Activated CD4-positive, alpha-beta T cell treated with anti-CD3 and anti-CD28 coated beads, Interleukin-2, Interleukin-4, amounts not matched to agents 100 ng/mL and 50 ng/mL, durations not matched to agents 16 hours and 8 hours (primary cell): ENCODE data around the gene WBP1L.

Experiments used
- DNase-seq: peaks from one replicate; pipeline ENCODE4 v3.0.0-alpha.2; 2020; ENCODE audit warnings: low spot score

The WBP1L gene

DNA sequence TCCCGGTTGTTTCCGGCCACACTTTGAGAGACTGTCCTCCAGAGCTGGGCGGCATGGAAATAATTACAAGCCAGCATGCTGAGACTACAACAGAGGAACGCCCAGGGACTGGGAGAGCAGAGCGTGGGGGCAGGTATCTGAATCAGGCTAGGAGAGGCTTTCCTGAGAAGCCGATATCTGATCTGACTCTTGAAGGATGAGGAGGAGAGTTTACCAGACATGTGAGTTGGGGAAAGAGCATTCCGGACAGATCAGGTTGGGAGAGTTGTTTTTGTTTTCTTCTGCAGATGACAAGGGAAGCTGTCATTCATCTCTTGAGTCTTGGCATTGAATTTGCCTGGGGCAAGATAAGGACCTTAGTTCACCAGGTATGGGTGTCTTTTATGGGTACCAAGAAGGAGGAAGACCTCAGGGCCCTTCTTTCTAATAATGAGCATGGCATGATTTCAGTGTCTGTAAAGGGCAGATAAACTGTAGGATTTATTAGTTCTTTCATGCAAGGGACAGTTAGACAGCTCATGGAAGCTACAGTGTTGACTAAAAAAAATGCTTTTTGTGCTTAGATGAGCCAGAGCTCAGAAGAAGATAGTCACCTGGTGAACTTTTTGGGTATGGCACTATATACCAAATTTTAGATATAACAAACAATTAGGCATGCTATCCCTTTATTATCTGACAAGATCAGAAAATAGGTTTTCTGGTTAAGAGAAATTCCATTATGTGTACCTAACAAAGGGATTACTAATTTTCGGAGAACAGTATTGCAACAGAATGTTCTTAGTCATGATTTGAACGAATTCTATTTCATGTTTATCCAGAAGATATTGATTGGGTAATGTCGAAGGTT is 36.2 kb downstream of the WBP1L start:
- no peak for DNase-seq

DNA sequence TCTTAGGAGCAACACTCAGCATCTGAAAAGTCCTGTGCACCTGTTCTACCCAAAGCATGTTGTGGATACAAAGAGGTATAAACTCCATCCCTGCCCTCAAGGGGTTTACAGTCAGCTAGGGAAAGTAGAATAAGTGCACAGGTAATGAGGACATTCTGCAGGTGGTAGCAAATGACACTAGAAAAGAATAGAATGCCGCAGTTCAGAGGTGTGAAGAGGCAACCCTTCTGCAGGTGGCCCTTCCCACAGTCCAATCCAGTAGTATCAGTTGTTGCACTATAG is 36.7 kb downstream of the WBP1L start:
- no peak for DNase-seq

DNA sequence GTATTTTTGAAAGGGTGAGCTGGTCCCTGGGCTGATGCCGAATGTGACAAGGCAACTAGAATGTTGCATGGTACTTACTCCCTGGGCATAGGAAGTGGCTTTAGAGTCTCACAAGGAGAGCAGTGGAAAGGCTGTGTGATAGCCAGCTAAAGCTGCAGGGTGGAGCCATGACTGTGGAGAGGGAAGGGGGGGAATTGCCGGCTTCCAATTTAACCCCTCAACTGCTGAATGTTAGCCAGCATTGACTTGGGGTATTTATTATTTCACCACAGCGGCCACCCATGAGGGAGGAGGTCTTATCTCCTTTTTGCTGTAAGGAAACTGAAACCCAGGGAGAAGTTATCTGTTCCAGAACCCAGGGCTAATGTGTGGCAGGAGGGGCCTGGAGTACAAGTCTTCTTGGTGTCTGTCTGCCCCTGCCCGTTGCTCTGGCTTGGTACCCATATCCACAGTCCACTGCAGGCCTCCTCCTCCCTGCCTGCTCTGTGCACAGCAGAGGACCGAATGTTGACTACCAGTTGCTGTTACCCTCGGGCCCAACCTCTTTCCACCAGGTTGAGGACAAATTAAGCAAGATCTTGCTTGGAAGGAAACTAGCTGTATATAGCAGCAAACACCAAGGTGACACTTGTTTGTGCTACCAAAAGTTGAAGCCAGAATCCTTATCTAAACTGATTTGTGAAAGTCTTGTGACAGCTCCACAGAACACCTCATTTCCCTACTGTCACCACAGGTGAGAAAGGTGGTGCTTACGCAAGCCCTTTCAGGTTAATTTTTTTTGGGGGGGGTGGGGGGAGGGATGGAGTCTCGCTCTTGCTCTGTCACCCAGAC is 37.6 kb downstream of the WBP1L start:
- no peak for DNase-seq

DNA sequence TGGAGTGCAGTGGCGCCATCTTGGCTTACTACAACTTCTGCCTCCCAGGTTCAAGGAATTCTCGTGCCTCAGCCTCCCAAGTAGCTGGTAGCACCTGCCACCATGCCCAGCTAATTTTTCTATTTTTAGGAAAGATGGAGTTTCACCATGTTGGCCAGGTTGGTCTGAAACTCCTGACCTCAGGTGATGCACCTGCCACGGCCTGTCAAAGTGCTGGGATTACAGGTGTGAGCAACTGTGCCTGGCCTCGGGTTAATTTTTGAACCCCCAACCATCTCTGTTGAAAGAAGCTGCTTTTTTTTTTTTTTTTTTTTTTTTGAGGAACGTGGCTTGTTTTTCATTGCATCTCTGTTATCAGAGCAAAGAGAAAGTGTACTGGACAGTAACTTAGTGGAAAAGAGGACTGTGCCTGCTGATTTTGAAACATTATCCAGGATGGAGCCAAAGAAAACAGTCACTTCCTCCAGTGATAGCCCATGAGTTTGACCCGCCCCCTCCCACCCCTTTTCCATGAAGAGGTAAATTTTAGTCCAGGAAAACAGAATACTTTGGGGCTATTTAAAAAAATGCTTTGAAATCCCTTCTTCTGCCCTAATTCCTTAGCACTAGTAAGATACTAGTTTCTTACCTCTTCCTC is 38.3 kb downstream of the WBP1L start:
- no peak for DNase-seq

DNA sequence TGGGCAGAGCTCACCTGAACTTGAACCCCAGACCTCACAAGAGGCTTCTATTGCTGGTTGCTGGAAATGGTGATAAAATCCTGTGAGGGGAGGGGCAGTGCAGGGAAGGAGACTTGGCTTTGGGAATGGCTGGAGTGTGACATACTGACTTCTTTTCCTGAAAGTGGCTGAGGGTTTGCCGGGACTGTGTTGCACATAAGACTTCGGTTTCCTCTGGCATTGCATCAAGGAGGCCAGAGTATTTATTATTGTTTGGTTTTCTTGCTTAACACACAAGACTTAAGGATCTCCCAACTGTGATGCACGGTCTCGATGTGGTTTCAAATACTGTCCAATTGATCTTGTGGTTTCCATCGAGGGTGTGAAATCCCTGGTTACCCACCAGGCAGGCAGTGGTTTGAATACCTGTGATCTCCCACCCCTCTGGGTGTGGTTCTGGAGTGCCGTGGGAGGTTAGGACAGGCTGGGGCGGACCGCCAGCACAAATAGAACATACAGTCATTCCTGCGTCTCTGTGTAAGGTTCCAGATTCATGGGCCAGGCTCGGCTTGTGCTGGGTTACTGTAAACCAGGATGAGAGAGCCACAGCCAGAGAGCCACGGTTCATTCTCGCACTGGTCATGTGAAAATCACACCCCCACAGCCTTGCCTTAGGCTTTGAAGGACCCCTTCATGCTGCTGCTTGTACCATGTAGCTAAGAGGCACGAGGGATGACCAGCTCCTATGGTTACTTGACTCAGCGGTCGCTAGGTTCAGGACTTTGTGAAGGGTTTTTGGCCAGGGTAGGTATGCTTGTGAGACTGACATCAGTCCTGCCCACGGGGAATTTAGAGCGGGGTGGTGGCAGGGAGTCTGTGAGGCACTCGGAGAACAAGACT is 39.2 kb downstream of the WBP1L start:
- DNase-seq: no peak

DNA sequence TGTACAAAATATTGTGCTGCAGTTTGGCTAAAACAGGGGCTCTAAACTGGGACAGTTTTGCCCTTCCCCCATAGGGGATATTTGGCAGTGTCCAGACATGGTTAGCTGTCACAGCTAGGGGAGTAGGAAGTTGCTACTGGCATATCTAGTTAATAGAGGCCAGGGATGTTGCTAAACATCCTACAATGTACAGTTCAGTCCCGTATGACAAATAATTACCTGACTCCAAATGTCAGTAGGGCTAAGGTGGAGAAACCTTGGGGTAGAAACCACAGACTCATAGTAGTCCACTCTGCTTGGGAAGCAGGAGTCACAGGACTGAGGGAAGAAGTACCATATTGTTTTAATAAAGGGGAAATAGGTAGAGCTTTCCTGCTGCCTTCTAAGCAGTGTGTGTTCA is 39.8 kb downstream of the WBP1L start:
- no peak for DNase-seq

DNA sequence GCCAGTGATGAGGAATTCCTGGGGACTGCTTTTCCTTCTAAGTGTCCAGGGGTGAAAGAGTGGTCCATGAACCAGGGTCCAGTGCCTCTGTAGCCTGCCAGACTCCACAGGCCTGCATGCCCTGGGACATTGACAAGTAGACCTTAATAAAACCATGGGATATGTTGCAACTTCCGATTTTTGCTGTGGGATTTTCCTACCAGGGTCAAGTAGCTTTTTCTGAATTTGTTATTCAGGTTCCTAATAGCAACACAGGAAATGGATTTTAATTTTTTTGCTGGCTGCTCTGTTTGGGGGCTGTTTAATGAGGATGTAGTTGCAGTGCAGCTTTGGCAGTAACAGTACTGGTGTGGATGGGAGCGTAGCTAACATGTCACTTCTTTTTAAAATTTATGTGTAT is 42.1 kb downstream of the WBP1L start:
- DNase-seq: no peak

DNA sequence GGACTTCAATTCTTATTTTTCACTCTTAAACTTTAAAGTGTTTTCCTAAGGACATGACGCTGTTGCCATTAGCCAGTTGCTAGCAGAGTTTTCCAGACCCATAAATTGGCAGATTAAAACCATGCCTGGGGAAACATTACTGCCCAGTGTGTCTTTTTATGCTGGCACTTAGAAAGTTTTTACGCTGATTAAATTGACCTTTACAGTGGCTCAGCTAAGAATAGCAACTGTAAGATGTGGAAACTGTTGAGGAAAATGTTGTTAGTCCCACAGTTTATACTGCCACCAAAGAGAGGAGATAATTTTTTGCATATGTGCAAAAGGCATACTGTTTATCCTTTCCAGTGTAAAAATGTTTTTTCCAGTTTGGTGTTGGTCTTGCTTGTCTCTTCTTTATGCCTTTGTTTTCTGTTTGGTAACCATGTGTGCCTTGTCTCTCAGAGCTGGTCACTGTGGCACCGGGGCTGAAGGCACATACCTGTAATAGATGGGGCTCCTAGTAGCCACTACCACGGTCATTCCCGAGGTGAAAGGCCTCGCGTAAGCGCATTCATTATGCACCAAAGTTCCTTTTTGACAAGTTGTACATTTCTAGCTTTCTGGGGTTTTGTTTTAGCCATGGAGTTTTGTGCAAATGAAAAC is 48.1 kb downstream of the WBP1L start:
- DNase-seq: no peak

DNA sequence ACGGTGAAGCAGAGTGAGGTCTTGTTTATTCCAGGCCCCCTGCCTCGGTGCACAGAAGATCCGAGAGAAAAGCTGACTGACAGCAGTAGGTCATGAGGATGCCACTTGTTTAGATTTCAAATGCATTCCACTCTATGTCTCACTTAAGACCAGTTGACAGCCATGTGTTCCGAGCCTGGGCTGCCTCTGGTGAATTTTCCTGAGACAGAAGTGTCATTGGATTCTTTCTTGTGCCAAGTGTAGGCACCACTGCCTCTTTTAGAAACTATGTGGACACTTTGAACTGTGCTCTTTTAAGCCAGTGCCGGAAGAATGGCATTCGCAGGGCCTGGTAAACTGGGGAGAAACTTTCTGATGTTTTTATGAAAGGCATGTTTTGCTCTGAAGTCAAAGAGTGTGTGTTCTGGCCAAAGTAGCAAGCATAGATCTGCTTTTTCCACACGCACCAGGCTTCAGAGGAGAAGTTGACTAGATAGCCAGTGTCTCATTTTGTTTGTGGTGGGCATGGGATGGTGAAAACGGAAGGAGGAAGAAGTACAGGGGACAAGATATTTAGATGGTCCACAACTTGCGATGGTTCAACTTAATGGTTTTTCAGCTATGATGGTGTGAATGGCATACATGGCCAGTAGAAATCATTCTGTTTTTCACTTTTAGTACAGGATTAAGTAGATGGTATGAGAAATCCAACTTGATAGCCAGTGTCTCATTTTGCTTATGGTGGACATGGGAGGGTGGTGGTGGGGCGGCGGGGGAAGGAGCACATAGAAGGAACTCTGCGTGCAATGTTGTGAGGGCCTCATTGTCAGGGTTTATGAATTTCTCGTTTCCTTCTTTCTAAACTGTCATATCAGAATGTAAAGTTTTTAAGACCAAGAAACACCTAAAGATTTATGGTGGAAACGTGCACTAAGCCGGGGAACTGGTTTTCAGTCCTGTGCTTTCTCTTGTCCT is 52.0 kb downstream of the WBP1L start:
- no peak for DNase-seq

DNA sequence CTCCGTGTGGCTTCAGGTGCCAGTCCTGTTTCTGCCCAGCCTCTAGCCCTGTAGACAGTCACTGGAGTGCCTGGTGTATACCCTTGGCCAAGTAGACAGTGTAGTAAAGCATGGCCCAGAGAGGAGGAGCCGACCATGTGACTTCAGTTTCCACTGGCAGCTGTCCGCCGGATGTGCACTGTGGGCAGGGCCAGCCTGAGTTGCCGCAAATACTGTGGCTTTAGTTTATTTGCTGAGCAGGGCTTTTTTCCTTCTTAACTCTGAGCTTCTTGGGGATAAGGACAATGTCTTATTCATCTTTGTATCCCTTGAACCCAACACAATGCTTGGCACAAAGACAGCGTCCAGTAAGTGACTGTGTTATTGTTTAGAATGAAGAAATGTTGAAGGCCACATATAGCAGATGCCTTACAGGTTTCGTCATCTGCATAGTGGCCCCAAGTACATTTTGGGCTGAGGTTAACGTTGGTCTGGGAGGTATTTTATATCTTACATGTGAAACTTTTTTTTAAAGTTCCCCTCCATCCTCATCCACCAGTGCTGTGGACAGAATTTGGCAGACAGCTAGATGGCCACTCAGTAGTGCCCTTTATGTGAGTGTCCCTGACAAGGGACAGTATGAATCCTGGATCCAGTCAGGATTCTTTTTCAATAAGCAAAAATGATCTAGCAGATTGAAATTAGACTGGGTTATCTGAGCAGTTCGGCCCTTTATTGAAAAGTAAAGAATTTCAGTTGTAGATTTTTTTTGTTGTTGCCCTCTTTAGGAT is 52.8 kb downstream of the WBP1L start:
- peak; percentile 56 for DNase-seq

DNA sequence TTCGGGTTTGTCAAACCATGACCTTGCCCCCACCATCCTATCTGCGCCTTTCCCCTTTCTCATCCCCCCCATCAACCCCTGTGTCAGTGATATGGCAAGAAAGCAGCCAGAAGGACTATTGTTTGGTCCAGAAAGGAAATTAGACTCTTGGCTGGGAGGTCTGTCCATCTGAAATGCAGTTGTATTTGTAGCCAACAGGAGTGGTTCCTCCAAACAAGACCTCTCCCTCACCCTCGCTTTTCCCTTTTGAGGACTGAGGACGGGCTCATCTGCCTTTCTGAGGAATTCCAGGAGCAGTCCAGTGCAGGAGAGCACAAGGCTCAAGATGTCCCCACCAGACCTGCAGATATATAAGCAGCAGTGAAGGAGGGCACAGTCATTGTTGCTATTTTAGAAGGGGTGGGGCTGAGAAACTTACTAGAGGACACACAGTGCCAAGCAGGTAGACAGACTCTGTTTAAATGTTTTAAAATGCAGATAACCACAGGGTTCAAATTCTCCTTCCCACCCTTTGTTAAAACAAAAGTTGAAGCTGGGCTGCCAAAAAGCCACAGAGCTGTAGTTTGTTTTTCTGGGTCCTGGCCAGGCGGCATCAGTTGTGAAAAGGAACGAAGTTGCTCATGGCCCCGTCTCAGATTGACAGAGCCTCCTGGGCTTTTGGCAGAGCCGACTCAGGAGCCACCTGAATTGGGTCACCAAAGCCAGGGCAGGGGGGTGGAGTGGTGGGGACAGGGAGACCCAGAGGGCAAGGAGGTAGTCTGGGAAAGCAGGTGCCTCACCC is 56.1 kb downstream of the WBP1L start:
- no peak for DNase-seq

DNA sequence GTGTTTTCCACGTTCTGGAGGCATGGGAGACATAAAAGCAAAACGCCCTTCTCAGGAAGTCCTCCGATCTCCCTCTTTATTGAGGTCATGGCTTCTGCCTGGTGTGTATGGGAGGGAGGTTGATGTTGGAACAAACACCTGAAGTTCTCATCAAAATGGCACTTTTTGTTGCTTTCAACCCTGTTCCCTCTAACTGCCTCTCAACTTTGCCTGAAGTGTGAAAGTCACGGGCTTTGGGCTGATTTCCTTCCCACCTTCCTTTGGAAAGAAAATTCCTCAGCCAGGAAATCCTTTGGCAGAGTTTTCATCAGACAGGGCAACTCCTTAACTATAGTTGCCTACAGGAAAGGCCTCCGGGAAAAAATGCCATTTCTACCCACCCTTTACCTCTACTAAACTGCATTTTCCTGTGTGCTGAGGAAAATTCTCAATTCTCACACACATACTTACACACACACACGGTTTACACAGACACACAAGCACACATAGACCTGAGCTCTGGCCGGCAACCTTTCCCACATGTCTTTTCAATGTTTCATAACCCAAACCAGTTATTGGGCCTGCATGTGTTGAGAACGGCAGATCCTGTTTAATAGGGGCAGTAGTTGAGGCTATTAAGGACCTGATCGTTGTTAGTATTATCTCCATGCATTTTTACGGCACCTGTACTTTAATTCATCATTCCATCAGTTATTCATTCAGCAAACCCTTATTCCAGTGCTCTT is 57.0 kb downstream of the WBP1L start:
- no peak for DNase-seq

DNA sequence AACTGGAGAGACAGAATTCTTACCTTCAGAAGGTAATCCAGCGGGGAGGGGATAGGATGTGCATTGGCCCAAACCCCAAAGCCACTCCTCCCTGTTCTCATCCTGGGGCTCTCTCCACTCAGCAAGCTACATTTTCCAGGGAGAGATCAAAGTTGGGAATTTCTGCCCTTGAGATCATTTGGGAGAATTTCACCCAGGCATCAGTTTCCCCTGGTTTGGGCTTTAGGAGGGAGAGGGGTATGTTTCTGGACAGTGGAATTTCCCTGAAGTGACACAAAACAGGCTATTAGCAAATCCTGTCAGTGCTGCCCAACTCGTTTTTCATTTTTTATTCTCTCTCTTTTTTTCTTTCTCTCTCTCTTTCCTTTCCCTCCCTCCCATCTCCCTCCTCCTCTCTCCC is 57.7 kb downstream of the WBP1L start:
- DNase-seq: no peak

DNA sequence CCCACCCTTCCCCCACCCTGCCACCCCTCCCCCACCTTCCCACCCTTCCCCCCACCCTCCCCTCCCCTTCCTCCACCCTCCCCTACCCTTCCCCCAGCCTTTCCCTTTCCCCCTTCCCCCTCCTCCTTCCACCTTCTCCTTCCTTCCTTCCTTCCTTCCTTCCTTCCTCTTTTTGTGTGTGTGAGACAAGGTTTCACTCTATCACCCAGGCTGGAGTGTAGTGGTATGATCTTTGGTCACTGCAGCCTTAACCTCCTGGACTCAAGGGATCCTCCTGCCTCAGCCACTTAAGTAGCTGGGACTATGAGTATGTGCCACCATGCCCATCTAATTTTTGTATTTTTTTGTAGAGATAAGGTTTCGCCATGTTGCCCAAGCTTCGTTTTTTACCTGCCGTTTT is 58.2 kb downstream of the WBP1L start:
- no peak for DNase-seq

DNA sequence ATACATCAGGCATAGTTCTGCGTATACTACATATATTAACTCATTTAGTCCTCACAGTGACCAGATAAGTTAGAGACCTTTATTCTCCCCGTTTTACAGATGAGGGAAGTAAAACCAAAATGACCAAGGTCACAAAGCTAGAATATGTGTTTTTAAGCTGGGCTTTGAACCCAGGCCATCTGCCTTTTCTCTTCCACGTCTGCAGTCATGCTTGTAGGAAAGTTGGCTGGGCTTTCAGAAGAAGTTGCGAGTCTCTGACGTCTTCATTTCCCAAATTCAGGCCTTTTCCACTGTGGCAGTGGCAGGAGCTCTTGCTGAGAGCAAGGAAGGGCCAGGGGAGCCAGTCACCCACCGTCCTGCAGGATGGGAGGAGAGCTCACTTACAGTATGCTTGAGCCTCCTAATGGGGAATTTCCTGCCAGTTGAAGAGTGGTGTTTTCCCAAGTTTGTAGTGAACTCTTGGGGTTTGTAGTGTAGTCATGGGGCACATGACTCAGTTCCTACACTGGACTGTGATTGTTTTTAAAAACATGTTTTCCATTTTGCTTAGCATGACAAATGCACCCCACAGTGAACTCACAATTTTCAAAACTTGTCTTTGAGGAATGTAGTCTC is 59.3 kb downstream of the WBP1L start:
- DNase-seq: peak; percentile 32

DNA sequence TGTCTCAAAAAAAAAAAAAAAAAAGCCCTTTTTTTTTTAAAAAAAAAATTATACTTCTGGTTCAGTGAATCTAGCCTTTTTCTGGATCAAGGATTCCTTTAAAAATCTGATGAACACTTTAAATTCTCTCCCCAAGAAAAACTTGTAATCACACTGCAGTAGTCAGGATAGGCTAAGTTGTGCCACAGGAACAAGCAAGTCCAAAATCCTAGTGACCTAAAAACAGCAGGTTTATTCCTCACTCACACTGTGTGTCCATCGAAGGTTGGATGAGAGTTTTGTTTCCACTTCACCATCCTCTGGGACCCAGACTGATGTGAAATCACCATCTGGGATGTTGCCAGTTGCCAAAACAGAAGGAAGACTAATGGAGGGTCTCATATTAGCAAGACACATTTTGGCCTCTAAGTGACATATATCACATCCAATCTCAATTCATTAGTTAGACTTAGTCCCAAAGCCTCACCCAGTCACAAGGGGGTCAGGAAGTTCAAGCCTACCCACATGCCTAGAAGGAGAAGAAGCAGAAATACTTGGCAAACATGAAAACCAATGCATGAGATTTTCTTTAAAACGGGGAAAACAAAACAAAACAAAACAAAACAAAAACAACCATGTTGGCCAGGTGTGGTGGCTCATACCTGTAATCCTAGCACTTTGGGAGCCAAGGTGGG is 60.8 kb downstream of the WBP1L start:
- no peak for DNase-seq

DNA sequence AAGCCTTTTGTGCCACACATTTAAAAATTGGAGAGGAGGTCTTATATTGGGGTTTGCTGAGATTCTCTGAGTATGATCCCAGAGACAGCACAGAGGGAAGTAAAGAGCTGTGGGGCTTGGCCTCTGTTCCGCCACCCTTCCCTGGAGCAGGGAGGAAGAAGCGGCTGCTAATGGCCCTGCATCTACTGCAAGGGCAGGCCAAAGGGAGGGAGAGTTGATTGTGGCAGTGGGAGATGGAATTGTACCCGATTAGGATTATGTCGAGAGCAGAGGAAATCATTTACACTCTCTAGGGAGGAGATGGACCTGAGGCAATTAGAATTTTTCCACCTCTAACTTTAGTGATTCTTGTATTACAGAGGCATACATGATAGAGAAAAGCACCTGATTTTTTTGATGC is 64.6 kb downstream of the WBP1L start:
- no peak for DNase-seq
